GM21526 (cell line): ENCODE results near the gene MFRP.
A peak's percentile ranks its signal among the peaks of the same experiment; 100 is the strongest.

Experiments
- ATAC-seq: cut with Tn5 transposase; IDR thresholded peaks from one replicate; pipeline ENCODE4 v1.9.1; 2021; ENCODE audit warnings: moderate library complexity; ENCODE audit not compliant: unreplicated experiment, low FRiP score

MFRP gene

GRCh38 chr11:119338965-119339588 is 7.4 kb downstream of the MFRP start:
- no peak for ATAC-seq

- no peak for ATAC-seq
Observed at GRCh38 chr11:119338318-119338890, 8.1 kb downstream of the MFRP start.

GRCh38 chr11:119337581-119338317 is 8.8 kb downstream of the MFRP start:
- ATAC-seq = no peak

- no peak for ATAC-seq
Observed at GRCh38 chr11:119336744-119337469, 9.6 kb downstream of the MFRP start.

GRCh38 chr11:119335655-119336543 is 10.6 kb downstream of the MFRP start:
- ATAC-seq = no peak

- no peak for ATAC-seq
Observed at GRCh38 chr11:119335091-119335654, 11.3 kb downstream of the MFRP start.

GRCh38 chr11:119334174-119334930 is 12.2 kb downstream of the MFRP start, which contains the start of gene RNF26:
Gene RNF26 (plus strand): TSS chr11:119334527. CDS start chr11:119335123, 596 bp downstream.
- ATAC-seq = peak; percentile 84

- no peak for ATAC-seq
Observed at GRCh38 chr11:119332111-119332765, 14.3 kb downstream of the MFRP start.

GRCh38 chr11:119330237-119330636 is 16.3 kb downstream of the MFRP start:
- ATAC-seq = no peak

- no peak for ATAC-seq
Observed at GRCh38 chr11:119329320-119329719, 17.2 kb downstream of the MFRP start.

- ATAC-seq = no peak
Observed at GRCh38 chr11:119324189-119324588, 22.3 kb downstream of the MFRP start.

- ATAC-seq = no peak
Observed at GRCh38 chr11:119323532-119324033, 22.9 kb downstream of the MFRP start.

- ATAC-seq = no peak
Observed at GRCh38 chr11:119322921-119323531, 23.5 kb downstream of the MFRP start.

- ATAC-seq = no peak
Observed at GRCh38 chr11:119322360-119322739, 24.2 kb downstream of the MFRP start.

- ATAC-seq = peak; percentile 43
Observed at GRCh38 chr11:119320776-119321524, 25.6 kb downstream of the MFRP start.

GRCh38 chr11:119320240-119320775 is 26.2 kb downstream of the MFRP start:
- no peak for ATAC-seq

- ATAC-seq = no peak
Observed at GRCh38 chr11:119319700-119320239, 26.7 kb downstream of the MFRP start.
